NOMO-1 treated with dmso at 0.1 percent for 144 hours (cell line): ENCODE measurements around the gene RSPH10B2.
"Not testable (repeated sequence)": the region's sequence is repeated elsewhere in the genome, so short reads cannot be mapped to it uniquely, and the experiment has no call there.

Experiments used
- DNase-seq: peaks from one replicate; lab custom pipeline; 2025; ENCODE audit not compliant: unreplicated experiment; lab: John Stamatoyannopoulos, UW

The RSPH10B2 gene

GRCh38 chr7:6842278-6842921, 88.5 kb downstream of the RSPH10B2 start:
- DNase-seq, result not testable (repeated sequence)

- not testable (repeated sequence) for DNase-seq
Measured at GRCh38 chr7:6843092-6843491, 89.2 kb downstream of the RSPH10B2 start.

- DNase-seq, result not testable (repeated sequence)
Measured at GRCh38 chr7:6843654-6844053, 89.8 kb downstream of the RSPH10B2 start.

- not testable (repeated sequence) for DNase-seq
Measured at GRCh38 chr7:6845971-6846449, 92.1 kb downstream of the RSPH10B2 start.

GRCh38 chr7:6847751-6848150, 93.8 kb downstream of the RSPH10B2 start:
- not testable (repeated sequence) for DNase-seq
